HepG2 (cell line): ENCODE results near the gene SLC25A28. TPM values are rescaled to one million over a fixed set of nuclear protein-coding genes. Genes with fewer than 3 reads are reported as not detected.

ENCODE experiments used
- AHDC1 ChIP-seq: sonication (generic); formaldehyde crosslinking; IDR thresholded peaks from 2 replicates; pipeline ENCODE4 v1.5.1; 2020; ENCODE audit warnings: mild to moderate bottlenecking, missing genetic modification reagents, borderline replicate concordance
- ATM ChIP-seq: fragments of 450-650 bp; IDR thresholded peaks from 2 replicates; pipeline ENCODE4 v1.7.1; 2017; ENCODE audit warnings: mild to moderate bottlenecking, borderline replicate concordance
- BCL6 ChIP-seq: IDR thresholded peaks from 2 replicates; pipeline ENCODE4 v1.6.1; 2016; ENCODE audit warnings: missing genetic modification reagents, missing compliant biosample characterization
- CHCHD3 ChIP-seq: sonication (generic); formaldehyde crosslinking; IDR thresholded peaks from 2 replicates; pipeline ENCODE4 v1.8.0; 2022; ENCODE audit warnings: mild to moderate bottlenecking, missing genetic modification reagents, moderate library complexity
- ERF ChIP-seq: IDR thresholded peaks from 2 replicates; pipeline ENCODE4 v1.6.1; 2018; ENCODE audit warnings: missing biosample characterization, missing genetic modification reagents
- GABPB1 ChIP-seq: IDR thresholded peaks from 2 replicates; pipeline ENCODE4 v1.6.1; 2016; ENCODE audit warnings: mild to moderate bottlenecking, missing genetic modification reagents, moderate library complexity, missing compliant biosample characterization
- HNRNPK ChIP-seq: fragments of 200-400 bp; formaldehyde crosslinking; IDR thresholded peaks from 2 replicates; pipeline ENCODE4 v1.6.1; 2018; ENCODE audit warnings: low read length, low read depth, moderate library complexity, mild to moderate bottlenecking; ENCODE audit not compliant: poor library complexity, severe bottlenecking
- IKZF5 ChIP-seq: IDR thresholded peaks from 2 replicates; pipeline ENCODE4 v1.6.1; 2018; ENCODE audit warnings: missing genetic modification reagents, mild to moderate bottlenecking, missing compliant biosample characterization
- MLLT10 ChIP-seq: sonication (generic); formaldehyde crosslinking; IDR thresholded peaks from 2 replicates; pipeline ENCODE4 v1.4.0; 2020; ENCODE audit warnings: missing genetic modification reagents
- NR2F1 ChIP-seq, 2 experiments: fragments of 450-650 bp in 1 of 2; formaldehyde crosslinking in 1 of 2; IDR thresholded peaks; 2 replicates each; pipeline versions ENCODE4 v1.5.0 to v1.6.1; 2016 to 2020; ENCODE audit warnings: mild to moderate bottlenecking in 1 of 2, missing compliant biosample characterization in 1 of 2, missing genetic modification reagents in 1 of 2, moderate library complexity in 1 of 2
- RBFOX2 ChIP-seq: fragments of 200-400 bp; formaldehyde crosslinking; IDR thresholded peaks from 2 replicates; pipeline ENCODE4 v1.6.1; 2017; ENCODE audit warnings: low read depth, mild to moderate bottlenecking, low read length
- RBM22 ChIP-seq: fragments of 200-400 bp; formaldehyde crosslinking; optimal IDR thresholded peaks from 2 replicates; pipeline ENCODE3; 2017; ENCODE audit warnings: mild to moderate bottlenecking, low read length, moderate library complexity
- SMYD3 ChIP-seq: sonication (generic); formaldehyde crosslinking; IDR thresholded peaks from 2 replicates; pipeline ENCODE4 v1.8.1; 2023; ENCODE audit warnings: mild to moderate bottlenecking, missing genetic modification reagents
- THAP11 ChIP-seq: IDR thresholded peaks from 2 replicates; pipeline ENCODE4 v1.6.1; 2016; ENCODE audit warnings: missing biosample characterization, missing genetic modification reagents
- ZBTB49 ChIP-seq: sonication (generic); formaldehyde crosslinking; IDR thresholded peaks from 2 replicates; pipeline ENCODE4 v1.4.0; 2020; ENCODE audit warnings: missing genetic modification reagents, borderline replicate concordance
- ZFAT ChIP-seq: sonication (generic); formaldehyde crosslinking; conservative IDR thresholded peaks from 2 replicates; pipeline ENCODE4 v1.8.1; 2023; ENCODE audit warnings: missing genetic modification reagents, inconsistent platforms
- ZFP37 ChIP-seq: sonication (generic); formaldehyde crosslinking; IDR thresholded peaks from 2 replicates; pipeline ENCODE4 v1.4.0; 2020; ENCODE audit warnings: missing genetic modification reagents, borderline replicate concordance
- ZKSCAN8 ChIP-seq: IDR thresholded peaks from 2 replicates; pipeline ENCODE4 v1.6.1; 2016; ENCODE audit warnings: borderline replicate concordance, missing genetic modification reagents, missing compliant biosample characterization
- ZNF263 ChIP-seq: sonication (generic); formaldehyde crosslinking; IDR thresholded peaks from 2 replicates; pipeline ENCODE4 v1.4.0; 2020; ENCODE audit warnings: missing genetic modification reagents
- ZNF337 ChIP-seq: sonication (generic); formaldehyde crosslinking; IDR thresholded peaks from 2 replicates; pipeline ENCODE4 v1.5.1; 2020; ENCODE audit warnings: missing genetic modification reagents, low read depth, mild to moderate bottlenecking, borderline replicate concordance
- ZNF563 ChIP-seq: sonication (generic); formaldehyde crosslinking; IDR thresholded peaks from 2 replicates; pipeline ENCODE4 v1.8.0; 2022; ENCODE audit warnings: mild to moderate bottlenecking, moderate library complexity, missing genetic modification reagents
- ZNF576 ChIP-seq: sonication (generic); formaldehyde crosslinking; IDR thresholded peaks from 2 replicates; pipeline ENCODE4 v1.4.0; 2020; ENCODE audit warnings: mild to moderate bottlenecking, missing genetic modification reagents
- polyA plus RNA-seq, 8 experiments: library from polyadenylated mRNA; depleted of rRNA in 3 of 8; stranded (reverse) in 7 of 8; unstranded in 1 of 8; fragments of >200 nt; fragmentation: Illumina TruSeq in 4 of 8; extraction: Trizol in 4 of 8; gene quantifications; 2 replicates each; pipeline versions ENCODE4 v1.2.1 to v1.2.3, GENCODE V29; 2011 to 2016; ENCODE audit warnings: low read depth in 4 of 8, missing spikeins in 1 of 8, mixed read lengths in 1 of 8; ENCODE audit not compliant: insufficient read depth in 1 of 8
- total RNA-seq, 5 experiments: library from RNA; depleted of rRNA; stranded (reverse); fragments of >200 nt; fragmentation: Illumina TruSeq; extraction: Trizol; gene quantifications; 2 replicates each; pipeline ENCODE4 v1.2.3, GENCODE V29; 2016; ENCODE audit warnings: low read depth in 1 of 5

SLC25A28 gene
- total and polyA plus RNA-seq, 2 of the 13 experiments (the other 11 are each of a cell fraction or from before 2014, with no cell fraction given), result 15.2 to 41.0 TPM

- no peak for TF ChIP-seq CHCHD3 (CRISPR knock-in tag)
- TF ChIP-seq ZNF576 (CRISPR knock-in tag), result no peak
- TF ChIP-seq AHDC1 (CRISPR knock-in tag), result peak; percentile 42; the same call in 1 of the 2 replicates
- TF ChIP-seq MLLT10 (CRISPR knock-in tag), result no peak
- TF ChIP-seq ZBTB49 (CRISPR knock-in tag), result no peak
- TF ChIP-seq ZFAT (CRISPR knock-in tag), result no peak
- TF ChIP-seq ZNF563, result no peak
- no peak for TF ChIP-seq RBFOX2
- TF ChIP-seq IKZF5, result no peak
- no peak for TF ChIP-seq BCL6 (CRISPR knock-in tag)
- TF ChIP-seq ZFP37, result no peak
- no peak for TF ChIP-seq ERF
- TF ChIP-seq NR2F1 (CRISPR knock-in tag; IDR thresholded peaks at IDR 0.05), result peak in 1 of 2 experiments; percentile 36; a peak in 1 of 4 replicates
- no peak for TF ChIP-seq THAP11 (CRISPR knock-in tag)
- TF ChIP-seq ATM, result no peak
- TF ChIP-seq HNRNPK, result no peak
- TF ChIP-seq SMYD3, result no peak
- no peak for TF ChIP-seq GABPB1 (CRISPR knock-in tag)
- no peak for TF ChIP-seq RBM22
- TF ChIP-seq ZNF263 (CRISPR knock-in tag), result no peak
- no peak for TF ChIP-seq ZNF337 (CRISPR knock-in tag)
- no peak for TF ChIP-seq ZKSCAN8 (CRISPR knock-in tag)
Observed at GRCh38 chr10:99647601-99648151, 27.4 kb upstream of the SLC25A28 start (continued).
